OCI-LY7 (cell line): Measurements from ENCODE around the gene PPP1R12C. TPM values are rescaled to one million over a fixed set of nuclear protein-coding genes. Genes with fewer than 3 reads are reported as not detected.

Experiments used
- BruUV-seq: library from RNA; stranded (reverse); fragments of 400-500 nt; replicated peaks from 2 replicates; lab custom pipeline; 2021; lab: Mats Ljungman, UMichigan
- CTCF ChIA-PET: fragments of 300-600 bp; sonication (Branson Sonifier 250); formaldehyde crosslinking; loops from one replicate; lab custom pipeline; 2022; ENCODE audit warnings: antibody characterized with exemption; ENCODE audit not compliant: unreplicated experiment; lab: Charles Lee
- POLR2A ChIA-PET: fragments of 300-600 bp; sonication (Branson Sonifier 250); formaldehyde crosslinking; loops from one replicate; lab custom pipeline; 2022; ENCODE audit warnings: antibody characterized with exemption; lab: Charles Lee
- DNase-seq: peaks from one replicate; pipeline ENCODE4 v3.0.0-alpha.2; 2015; ENCODE audit warnings: low spot score
- H2AFZ ChIP-seq: fragments of 200-600 bp; sonication (generic), shearing (Covaris generic); 2 replicates; pipeline ENCODE4 v1.6.1; 2014; ENCODE audit warnings: mild to moderate bottlenecking, antibody characterized with exemption, low read length, moderate library complexity
- H3K27ac ChIP-seq: fragments of 200-600 bp; sonication (generic); 2 replicates; pipeline ENCODE4 v1.5.1; 2014; ENCODE audit warnings: mixed run types, low read depth, mild to moderate bottlenecking, moderate library complexity, low read length, inconsistent platforms; ENCODE audit not compliant: poor library complexity, severe bottlenecking
- H3K36me3 ChIP-seq: fragments of 200-600 bp; sonication (generic); 2 replicates; pipeline ENCODE4 v1.6.1; 2014; ENCODE audit warnings: mild to moderate bottlenecking, antibody characterized with exemption, low read length, moderate library complexity, mixed read lengths; ENCODE audit not compliant: insufficient read depth
- H3K4me1 ChIP-seq: fragments of 200-600 bp; sonication (generic); 2 replicates; pipeline ENCODE4 v1.5.1; 2014; ENCODE audit warnings: mild to moderate bottlenecking, low read length; ENCODE audit not compliant: insufficient read depth, poor library complexity, severe bottlenecking
- H3K4me2 ChIP-seq: fragments of 200-600 bp; sonication (generic); 2 replicates; pipeline ENCODE4 v1.6.1; 2014; ENCODE audit warnings: mild to moderate bottlenecking, low read length
- H3K4me3 ChIP-seq: fragments of 200-600 bp; sonication (generic); 2 replicates; pipeline ENCODE4 v1.5.1; 2014; ENCODE audit warnings: mild to moderate bottlenecking, low read depth, low read length; ENCODE audit not compliant: poor library complexity, severe bottlenecking
- H3K79me2 ChIP-seq: fragments of 200-600 bp; sonication (generic); 2 replicates; pipeline ENCODE4 v1.6.1; 2016; ENCODE audit warnings: low read depth, mild to moderate bottlenecking, low read length, moderate library complexity, mixed read lengths; ENCODE audit not compliant: insufficient read depth
- H3K9me2 ChIP-seq: fragments of 200-600 bp; sonication (generic); 2 replicates; pipeline ENCODE4 v1.6.1; 2016; ENCODE audit warnings: mild to moderate bottlenecking, low read length, mixed read lengths; ENCODE audit not compliant: insufficient read depth
- H3K9me3 ChIP-seq: fragments of 200-600 bp; sonication (generic); 2 replicates; pipeline ENCODE4 v1.6.1; 2014; ENCODE audit warnings: mild to moderate bottlenecking, mixed run types, low read length, mixed read lengths
- H4K20me1 ChIP-seq: fragments of 200-600 bp; sonication (generic); 2 replicates; pipeline ENCODE4 v1.6.1; 2014; ENCODE audit warnings: mild to moderate bottlenecking, antibody characterized with exemption, low read length, moderate library complexity, mixed read lengths; ENCODE audit not compliant: insufficient read depth
- EZH2phosphoT487 ChIP-seq: fragments of 200-600 bp; sonication (generic); IDR thresholded peaks from 2 replicates; pipeline ENCODE4 v1.6.1; 2018; ENCODE audit warnings: low read depth, borderline replicate concordance, mild to moderate bottlenecking, mixed run types, antibody characterized with exemption, low read length, moderate library complexity, mixed read lengths
- intact Hi-C: fragments of 100-400 bp; cut with micrococcal nuclease; formaldehyde crosslinking; loops from one replicate; pipeline ENCODE4 v1.10.0; 2022; ENCODE audit not compliant: unreplicated experiment
- total RNA-seq, 2 experiments: library from RNA; depleted of rRNA in 1 of 2; stranded (reverse); fragments of >200 nt in 1 of 2; shearing (Covaris generic) in 1 of 2; gene quantifications; 2 replicates each; pipeline ENCODE4 v1.2.3, GENCODE V29; 2014 to 2022
- TF ChIP-seq, protein P1 (sequence below): fragments of 200-600 bp; sonication (generic); conservative IDR thresholded peaks from 2 replicates; pipeline ENCODE4 v1.5.1; 2014; ENCODE audit warnings: mild to moderate bottlenecking, antibody characterized with exemption, low read length, moderate library complexity, mixed read lengths

The PPP1R12C gene
- total RNA-seq, 2 experiments from 2014 or later, result 177 to 211 TPM

DNA sequence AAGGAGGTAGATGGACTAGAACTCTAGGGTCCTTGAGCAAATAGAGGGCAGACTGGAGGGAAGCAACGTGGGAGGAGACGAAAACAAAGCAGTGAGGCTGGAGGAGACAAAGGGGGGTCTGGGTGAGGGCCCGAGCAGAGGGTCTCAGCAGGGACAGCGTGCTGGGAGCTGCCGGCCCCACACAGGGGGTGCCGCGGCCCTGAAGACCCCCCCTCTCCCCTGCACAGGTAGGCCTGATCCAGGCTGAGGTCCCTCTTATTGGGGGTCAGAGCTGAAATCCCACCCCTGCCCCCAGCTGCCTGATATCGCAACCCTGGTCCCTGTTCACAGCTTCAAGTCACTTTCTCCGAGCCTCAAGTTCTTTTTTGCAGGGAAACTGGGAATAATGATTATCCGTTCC is 33.0 kb downstream of the PPP1R12C start:
- no peaks in the 10 kb centered on the region for H4K20me1 ChIP-seq
- no peak overlapping the region for H3K27ac ChIP-seq
- CTCF ChIA-PET, result no interaction called here
- no peaks in the 10 kb centered on the region for H3K9me2 ChIP-seq
- intact Hi-C loops, result no loop called here
- DNase-seq, result no peak
- BruUV-seq, result TSS peak; percentile 48
- H3K4me3 ChIP-seq, result no peak overlapping the region
- peaks cover 27% of the 10 kb centered on the region for H3K36me3 ChIP-seq
- H3K9me3 ChIP-seq, result no peaks in the 10 kb centered on the region
- TF ChIP-seq, protein P1, sequence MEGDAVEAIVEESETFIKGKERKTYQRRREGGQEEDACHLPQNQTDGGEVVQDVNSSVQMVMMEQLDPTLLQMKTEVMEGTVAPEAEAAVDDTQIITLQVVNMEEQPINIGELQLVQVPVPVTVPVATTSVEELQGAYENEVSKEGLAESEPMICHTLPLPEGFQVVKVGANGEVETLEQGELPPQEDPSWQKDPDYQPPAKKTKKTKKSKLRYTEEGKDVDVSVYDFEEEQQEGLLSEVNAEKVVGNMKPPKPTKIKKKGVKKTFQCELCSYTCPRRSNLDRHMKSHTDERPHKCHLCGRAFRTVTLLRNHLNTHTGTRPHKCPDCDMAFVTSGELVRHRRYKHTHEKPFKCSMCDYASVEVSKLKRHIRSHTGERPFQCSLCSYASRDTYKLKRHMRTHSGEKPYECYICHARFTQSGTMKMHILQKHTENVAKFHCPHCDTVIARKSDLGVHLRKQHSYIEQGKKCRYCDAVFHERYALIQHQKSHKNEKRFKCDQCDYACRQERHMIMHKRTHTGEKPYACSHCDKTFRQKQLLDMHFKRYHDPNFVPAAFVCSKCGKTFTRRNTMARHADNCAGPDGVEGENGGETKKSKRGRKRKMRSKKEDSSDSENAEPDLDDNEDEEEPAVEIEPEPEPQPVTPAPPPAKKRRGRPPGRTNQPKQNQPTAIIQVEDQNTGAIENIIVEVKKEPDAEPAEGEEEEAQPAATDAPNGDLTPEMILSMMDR, result no peak
- no peak for TF ChIP-seq EZH2phosphoT487
- H3K79me2 ChIP-seq, result no peaks in the 10 kb centered on the region
- POLR2A ChIA-PET, result no interaction called here
- H2AFZ ChIP-seq, result no peak overlapping the region
- no peak overlapping the region for H3K4me2 ChIP-seq
- H3K4me1 ChIP-seq, result peaks cover 20% of the 10 kb centered on the region

DNA sequence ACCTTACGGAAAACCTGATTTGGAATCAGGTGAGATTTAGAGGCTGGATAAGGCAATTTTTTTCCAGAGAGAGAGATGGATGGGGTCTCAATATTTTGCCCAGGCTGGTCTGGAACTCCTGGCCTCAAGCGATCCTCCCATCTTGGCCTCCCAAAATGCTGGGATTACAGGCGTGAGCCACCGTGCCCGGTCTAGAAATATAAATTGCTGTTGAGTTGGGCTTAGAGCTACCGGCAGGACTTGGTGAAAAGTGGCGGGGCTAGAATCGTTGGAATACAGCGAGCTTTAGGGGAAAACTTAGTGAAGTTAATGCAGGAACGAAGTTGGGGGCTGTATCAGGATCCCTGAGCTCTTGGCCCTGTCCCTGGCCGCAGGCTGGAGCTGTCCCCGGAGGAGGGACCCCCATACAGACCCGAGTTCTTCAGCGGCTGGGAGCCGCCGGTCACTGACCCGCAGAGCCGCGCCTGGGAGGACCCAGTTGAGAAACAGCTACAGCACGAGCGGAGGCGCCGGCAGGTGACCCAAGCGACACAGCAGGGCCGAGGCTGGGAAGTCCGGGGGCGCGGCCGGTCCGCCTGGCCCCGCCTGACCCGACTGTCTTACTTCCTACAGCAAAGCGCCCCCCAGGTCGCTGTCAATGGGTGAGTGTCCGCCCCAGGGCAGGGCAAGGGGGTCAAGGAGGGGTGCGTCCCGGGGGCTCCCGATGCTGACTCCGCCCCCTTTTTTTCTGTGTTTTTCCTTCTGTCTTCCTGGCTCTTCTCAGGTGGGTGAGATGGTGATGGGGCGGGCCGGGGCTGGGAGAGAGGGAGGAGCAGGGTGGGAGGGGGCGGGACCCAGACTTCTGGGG is 34.2 kb downstream of the PPP1R12C start:
- Histone ChIP-seq H3K79me2 (no peaks in the 10 kb centered on the region), H4K20me1 (no peaks in the 10 kb centered on the region), H3K4me2 (no peak overlapping the region; the same call in 1 of the 2 replicates), H3K4me1 (peaks cover 20% of the 10 kb centered on the region), H2AFZ (no peak overlapping the region), H3K27ac (no peak overlapping the region), H3K9me3 (no peaks in the 10 kb centered on the region), H3K9me2 (no peaks in the 10 kb centered on the region), H3K4me3 (no peak overlapping the region), H3K36me3 (peaks cover 16% of the 10 kb centered on the region)
- ChIA-PET CTCF (no interaction called here), POLR2A (no interaction called here)
- intact Hi-C loops, result no loop called here
- DNase-seq, result no peak
- no TSS peak for BruUV-seq
- no peak for TF ChIP-seq EZH2phosphoT487
- TF ChIP-seq, protein P1, result no peak
